SK-N-SH (cell line): Measurements from ENCODE around the gene SORBS2. TPM values are rescaled to one million over a fixed set of nuclear protein-coding genes. Genes with fewer than 3 reads are reported as not detected.

Experiments
- CTCF ChIA-PET: fragments of 300-600, 350-600 bp; formaldehyde crosslinking; extraction: SDS; loops from one replicate; lab custom pipeline; 2021; lab: Yijun Ruan, JAX
- POLR2A ChIA-PET: fragments of 350-600 bp; sonication (Branson Sonifier 250); formaldehyde crosslinking; extraction: SDS; loops from one replicate; lab custom pipeline; 2020; ENCODE audit warnings: antibody characterized with exemption, inconsistent platforms; lab: Yijun Ruan, JAX
- DNase-seq: peaks from one replicate; pipeline ENCODE4 v3.0.0; 2012
- H2AFZ ChIP-seq: fragments of 200-600 bp; sonication (generic); 2 replicates; pipeline ENCODE4 v1.8.1; 2016; ENCODE audit warnings: antibody characterized with exemption, mild to moderate bottlenecking, low read depth
- H3F3A ChIP-seq: fragments of 200-600 bp; sonication (generic); replicated peaks from 2 replicates; pipeline ENCODE3; 2016; ENCODE audit warnings: antibody characterized with exemption, mild to moderate bottlenecking; ENCODE audit not compliant: insufficient read depth
- H3K27ac ChIP-seq, 2 experiments: fragments of 200-500 bp in 1 of 2; fragments of 200-600 bp in 1 of 2; sonication (Bioruptor generic) in 1 of 2; sonication (generic), shearing (Covaris generic) in 1 of 2; 2 replicates each; pipeline versions ENCODE4 v1.5.1 to v1.6.1; 2014 to 2016; ENCODE audit warnings: low read depth in 2 of 2, inconsistent platforms in 1 of 2, low read length in 1 of 2, mild to moderate bottlenecking in 1 of 2, mixed read lengths in 1 of 2
- H3K27me3 ChIP-seq: fragments of 200-600 bp; sonication (generic), shearing (Covaris generic); 2 replicates; pipeline ENCODE4 v1.6.1; 2016; ENCODE audit warnings: mixed run types; ENCODE audit not compliant: insufficient read depth
- H3K36me3 ChIP-seq, 2 experiments: fragments of 200-500 bp in 1 of 2; fragments of 200-600 bp in 1 of 2; sonication (Bioruptor generic) in 1 of 2; sonication (generic) in 1 of 2; replicated peaks in 1 of 2; 2 replicates each; pipeline versions ENCODE3 to v1.5.1; 2014 to 2016; ENCODE audit warnings: low read length in 1 of 2, mild to moderate bottlenecking in 1 of 2; ENCODE audit not compliant: insufficient read depth in 2 of 2, control insufficient read depth in 1 of 2
- H3K4me1 ChIP-seq, 2 experiments: fragments of 200-500 bp in 1 of 2; fragments of 200-600 bp in 1 of 2; sonication (Bioruptor generic) in 1 of 2; sonication (generic), shearing (Covaris generic) in 1 of 2; 2 replicates each; pipeline versions ENCODE4 v1.5.1 to v1.6.1; 2014 to 2016; ENCODE audit warnings: low read depth in 1 of 2, low read length in 1 of 2, mixed run types in 1 of 2; ENCODE audit not compliant: insufficient read depth in 2 of 2, control insufficient read depth in 1 of 2
- H3K4me2 ChIP-seq: fragments of 200-600 bp; sonication (generic), shearing (Covaris generic); 2 replicates; pipeline ENCODE4 v1.6.1; 2017; ENCODE audit warnings: mixed run types
- H3K4me3 ChIP-seq, 2 experiments: fragments of 200-500 bp in 1 of 2; fragments of 200-600 bp in 1 of 2; sonication (Bioruptor generic) in 1 of 2; sonication (generic), shearing (Covaris generic) in 1 of 2; 2 replicates each; pipeline versions ENCODE4 v1.5.1 to v1.8.1; 2014 to 2016; ENCODE audit warnings: low read depth in 2 of 2, inconsistent platforms in 1 of 2, low read length in 1 of 2, mild to moderate bottlenecking in 1 of 2, mixed read lengths in 1 of 2, moderate library complexity in 1 of 2
- H3K79me2 ChIP-seq: fragments of 200-600 bp; sonication (generic); 2 replicates; pipeline ENCODE4 v1.8.1; 2017; ENCODE audit warnings: mild to moderate bottlenecking; ENCODE audit not compliant: insufficient read depth
- H3K9ac ChIP-seq: fragments of 200-600 bp; sonication (generic); 2 replicates; pipeline ENCODE4 v1.6.1; 2017; ENCODE audit warnings: mixed run types
- H3K9me2 ChIP-seq: fragments of 200-600 bp; sonication (generic); 2 replicates; pipeline ENCODE4 v1.6.1; 2017; ENCODE audit warnings: mixed run types
- H3K9me3 ChIP-seq: fragments of 200-600 bp; sonication (generic); 2 replicates; pipeline ENCODE4 v1.6.1; 2017; ENCODE audit warnings: mixed run types, mild to moderate bottlenecking, moderate library complexity
- H4K20me1 ChIP-seq: fragments of 200-600 bp; sonication (generic); 2 replicates; pipeline ENCODE4 v1.6.1; 2017; ENCODE audit warnings: mild to moderate bottlenecking, mixed run types; ENCODE audit not compliant: insufficient read depth
- CHD2 ChIP-seq: fragments of 150-350 bp; IDR thresholded peaks from 2 replicates; pipeline ENCODE4 v1.6.1; 2018; ENCODE audit warnings: low read length; ENCODE audit not compliant: partially characterized antibody
- CTCF ChIP-seq: fragments of 200-600 bp; sonication (generic); IDR thresholded peaks from 2 replicates; pipeline ENCODE4 v1.6.1; 2017; ENCODE audit warnings: antibody characterized with exemption, mild to moderate bottlenecking, moderate library complexity
- EZH2phosphoT487 ChIP-seq: fragments of 200-600 bp; sonication (generic); IDR thresholded peaks from 2 replicates; pipeline ENCODE4 v1.6.1; 2017; ENCODE audit warnings: low read depth, mixed run types, mild to moderate bottlenecking, antibody characterized with exemption, moderate library complexity, borderline replicate concordance
- FOXJ3 ChIP-seq: sonication (generic); formaldehyde crosslinking; IDR thresholded peaks from 2 replicates; pipeline ENCODE4 v1.5.1; 2020; ENCODE audit warnings: mild to moderate bottlenecking, missing genetic modification reagents
- FOXM1 ChIP-seq: IDR thresholded peaks from 2 replicates; pipeline ENCODE4 v1.4.0; 2012; ENCODE audit warnings: low read depth, mild to moderate bottlenecking
- GATA2 ChIP-seq: sonication (generic); formaldehyde crosslinking; IDR thresholded peaks from 2 replicates; pipeline ENCODE4 v1.5.0; 2020; ENCODE audit warnings: mild to moderate bottlenecking, missing genetic modification reagents
- JUND ChIP-seq: IDR thresholded peaks from 2 replicates; pipeline ENCODE4 v1.4.0; 2012
- MXI1 ChIP-seq: IDR thresholded peaks from 2 replicates; pipeline ENCODE4 v1.6.1; 2012; ENCODE audit warnings: mild to moderate bottlenecking, low read depth, low read length, improper control_type of control experiment
- NFIC ChIP-seq: IDR thresholded peaks from 2 replicates; pipeline ENCODE4 v1.4.0; 2012; ENCODE audit warnings: borderline replicate concordance
- PBX3 ChIP-seq: IDR thresholded peaks from 2 replicates; pipeline ENCODE4; 2012
- RAD21 ChIP-seq: IDR thresholded peaks from 2 replicates; pipeline ENCODE4 v1.6.1; 2012; ENCODE audit warnings: mild to moderate bottlenecking, low read length
- REST ChIP-seq: IDR thresholded peaks from 2 replicates; pipeline ENCODE4 v1.6.1; 2012; ENCODE audit warnings: mild to moderate bottlenecking, low read depth, low read length, moderate library complexity
- RFX5 ChIP-seq: IDR thresholded peaks from 2 replicates; pipeline ENCODE4 v1.6.1; 2012; ENCODE audit warnings: mild to moderate bottlenecking, improper control_type of control experiment, low read length
- SIN3A ChIP-seq: IDR thresholded peaks from 2 replicates; pipeline ENCODE4 v1.6.1; 2012; ENCODE audit warnings: low read depth, mild to moderate bottlenecking, low read length, moderate library complexity, borderline replicate concordance
- WGBS: methylation state at CpG from one replicate; pipeline ENCODE4 v1.1.6; 2017; ENCODE audit warnings: low lambda C conversion rate; 5-methylcytosine and 5-hydroxymethylcytosine counted together
- polyA plus RNA-seq, 3 experiments: library from polyadenylated mRNA; depleted of rRNA; stranded (reverse); fragments of >200 nt; gene quantifications; 2 replicates each; pipeline ENCODE4 v1.2.3, GENCODE V29; 2012

Gene SORBS2
- polyA plus RNA-seq, 1 of the 3 experiments (the other 2 are of a cell fraction) = 2.5 TPM

GRCh38 chr4:185853841-185854240 is 41.8 kb upstream of the SORBS2 start:
- ChIA-PET CTCF (interaction anchor here (1.3 kb wide), 1 partner anchor 15 kb away, joined by 3 read pairs; no protein-coding TSS in a partner anchor), POLR2A (interaction anchor here (0.6 kb wide), 1 partner anchor 233 kb away, joined by 3 read pairs; no protein-coding TSS in a partner anchor)
- Histone ChIP-seq H3K4me2 (no peak overlapping the region), H3K9me2 (no peaks in the 10 kb centered on the region), H2AFZ (no peak overlapping the region), H3K36me3 (no peaks in the 10 kb centered on the region), H3K27ac (no peak overlapping the region), H4K20me1 (no peaks in the 10 kb centered on the region), H3K9ac (no peak overlapping the region), H3K9me3 (no peaks in the 10 kb centered on the region), H3K4me3 (no peak overlapping the region), H3F3A (peaks cover 3% of the 10 kb centered on the region), H3K79me2 (no peaks in the 10 kb centered on the region), H3K4me1 (peaks cover 0 to 2% of the 10 kb centered on the region in 2 experiments; a peak in 1 of 4 replicates), H3K27me3 (no peaks in the 10 kb centered on the region)
- TF ChIP-seq FOXJ3 (CRISPR knock-in tag) = no peak
- no peak for TF ChIP-seq MXI1
- TF ChIP-seq GATA2 (CRISPR knock-in tag) = no peak
- no peak for DNase-seq
- WGBS = 78% methylated on average over 3 of the region's 3 CpGs

GRCh38 chr4:185852961-185853360 is 41.0 kb upstream of the SORBS2 start:
- POLR2A ChIA-PET = no interaction called here
- no peaks in the 10 kb centered on the region for H3K27me3 ChIP-seq
- DNase-seq = no peak
- peaks cover 0 to 4% of the 10 kb centered on the region in 2 experiments; a peak in 2 of 4 replicates for H3K4me1 ChIP-seq
- no peak overlapping the region for H3K9ac ChIP-seq
- TF ChIP-seq RFX5 (no peak), EZH2phosphoT487 (no peak), JUND (no peak), PBX3 (no peak), CTCF (no peak), FOXM1 (no peak), REST (no peak), CHD2 (no peak), SIN3A (no peak), RAD21 (no peak), NFIC (no peak)
- CTCF ChIA-PET = interaction anchor here (1.3 kb wide), 1 partner anchor 15 kb away, joined by 3 read pairs; no protein-coding TSS in a partner anchor
- no peak overlapping the region for H2AFZ ChIP-seq
- 31% methylated on average over 1 of the region's 1 CpG for WGBS
- H3K9me2 ChIP-seq = no peaks in the 10 kb centered on the region
- no peak overlapping the region for H3K4me2 ChIP-seq
- H3F3A ChIP-seq = peaks cover 3% of the 10 kb centered on the region
- H3K79me2 ChIP-seq = no peaks in the 10 kb centered on the region
- H3K9me3 ChIP-seq = no peaks in the 10 kb centered on the region
- H3K4me3 ChIP-seq = no peak overlapping the region
- no peak overlapping the region for H3K27ac ChIP-seq
- no peaks in the 10 kb centered on the region for H3K36me3 ChIP-seq
- H4K20me1 ChIP-seq = no peaks in the 10 kb centered on the region
